HG03196 (cell line): ENCODE results near the gene APBA1.

ENCODE experiments used
- ATAC-seq: cut with Tn5 transposase; IDR thresholded peaks from one replicate; pipeline ENCODE4 v1.9.1; 2021; ENCODE audit not compliant: unreplicated experiment

APBA1 gene

DNA sequence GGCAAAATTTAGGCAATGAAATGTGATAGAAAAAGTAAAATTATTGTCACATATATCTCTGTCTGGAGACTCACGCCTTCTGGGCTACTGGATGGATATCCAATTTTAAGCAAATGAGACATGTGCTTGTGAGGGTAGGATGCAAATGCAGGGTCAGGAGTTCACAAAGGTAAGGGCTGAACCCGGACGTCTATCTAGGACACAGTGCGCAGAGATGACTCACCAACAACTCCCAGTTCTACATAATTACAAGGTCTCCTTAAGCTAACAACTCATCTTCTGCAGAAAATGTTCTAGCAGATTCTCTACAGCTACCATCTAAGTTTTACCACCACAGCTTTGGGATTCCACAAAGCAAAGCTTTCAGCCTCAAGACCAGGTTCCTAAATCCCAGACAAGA lies 186.7 kb downstream of the APBA1 start:
- ATAC-seq = no peak

DNA sequence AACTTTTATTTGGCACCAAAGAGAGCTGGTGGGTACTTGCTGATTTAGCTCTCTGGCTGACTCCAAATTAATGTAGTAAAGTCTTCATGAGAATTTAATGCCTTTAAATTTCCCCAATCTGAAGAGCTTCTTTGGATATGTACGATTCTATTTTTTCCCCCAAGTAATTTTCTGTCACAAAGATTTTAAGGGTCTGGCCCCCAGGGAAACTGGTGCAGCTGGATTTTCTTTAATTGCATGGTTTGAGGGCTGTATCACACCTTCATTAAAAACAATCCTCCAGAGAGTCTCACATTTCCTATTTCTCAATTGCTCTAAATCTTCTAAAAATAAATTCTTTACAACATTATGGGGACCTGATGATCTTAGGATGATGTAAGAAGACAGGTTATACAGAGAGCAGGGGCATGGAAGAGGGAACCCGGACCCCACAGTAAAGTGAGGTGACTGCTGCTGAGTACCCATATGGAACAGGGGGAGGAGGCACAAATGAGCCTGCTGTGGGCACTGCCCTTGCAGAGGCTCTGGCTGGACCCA lies 188.2 kb downstream of the APBA1 start:
- no peak for ATAC-seq

DNA sequence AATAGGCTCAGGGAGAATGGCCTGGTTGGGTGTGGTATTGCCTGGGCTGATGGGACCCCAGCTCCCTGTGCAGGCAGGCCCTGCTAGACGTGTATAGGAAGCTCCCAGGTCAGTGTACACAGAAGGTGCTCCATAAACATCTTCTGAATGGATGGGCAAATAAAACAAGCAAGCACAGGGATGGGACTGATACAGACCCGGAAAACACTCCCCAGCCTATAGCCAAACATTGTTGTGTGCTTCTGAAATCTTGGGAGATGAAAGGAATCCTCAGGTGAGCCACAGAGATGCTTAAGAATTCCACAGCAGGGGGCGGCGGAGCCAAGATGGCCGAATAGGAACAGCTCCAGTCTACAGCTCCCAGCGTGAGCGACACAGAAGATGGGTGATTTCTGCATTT lies 195.4 kb downstream of the APBA1 start:
- no peak for ATAC-seq

DNA sequence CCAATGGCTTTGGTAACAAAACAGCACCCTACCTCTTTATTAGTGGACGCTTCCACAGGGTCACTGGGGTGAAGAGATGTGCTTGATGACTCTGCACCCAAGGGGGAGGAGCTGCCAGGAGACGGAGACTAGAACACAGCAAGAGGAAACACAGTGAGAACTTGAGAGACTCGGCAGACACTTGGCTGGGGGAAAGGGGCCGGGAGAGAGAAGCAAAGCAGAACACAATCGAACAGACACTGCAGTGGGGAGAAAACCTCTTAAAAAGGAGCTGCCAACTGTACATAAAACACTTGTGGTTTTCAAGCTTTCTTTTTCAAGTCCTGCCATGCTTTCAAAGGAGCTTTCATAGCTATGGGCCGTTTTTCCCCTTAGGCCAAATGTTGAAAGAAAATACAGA lies 196.2 kb downstream of the APBA1 start:
- ATAC-seq = no peak

DNA sequence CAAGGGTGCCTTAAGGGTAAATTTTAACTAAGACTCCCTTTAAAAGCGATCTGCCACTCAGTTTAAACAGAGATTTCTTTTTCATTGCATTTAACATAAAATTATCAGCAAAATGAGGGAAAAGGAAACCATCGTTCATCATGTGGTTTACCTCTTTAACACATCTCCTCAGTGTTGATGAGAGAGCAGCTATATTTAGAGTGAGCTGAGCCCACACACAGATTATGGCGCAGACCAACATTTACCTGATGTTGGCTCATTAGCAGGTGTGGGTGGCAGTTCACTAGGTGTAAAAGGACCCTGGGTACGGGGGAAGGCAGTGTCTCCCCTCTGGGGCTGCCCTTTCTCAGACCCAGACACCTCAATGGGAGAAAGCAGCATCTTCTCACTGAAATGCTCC lies 197.3 kb downstream of the APBA1 start:
- no peak for ATAC-seq

DNA sequence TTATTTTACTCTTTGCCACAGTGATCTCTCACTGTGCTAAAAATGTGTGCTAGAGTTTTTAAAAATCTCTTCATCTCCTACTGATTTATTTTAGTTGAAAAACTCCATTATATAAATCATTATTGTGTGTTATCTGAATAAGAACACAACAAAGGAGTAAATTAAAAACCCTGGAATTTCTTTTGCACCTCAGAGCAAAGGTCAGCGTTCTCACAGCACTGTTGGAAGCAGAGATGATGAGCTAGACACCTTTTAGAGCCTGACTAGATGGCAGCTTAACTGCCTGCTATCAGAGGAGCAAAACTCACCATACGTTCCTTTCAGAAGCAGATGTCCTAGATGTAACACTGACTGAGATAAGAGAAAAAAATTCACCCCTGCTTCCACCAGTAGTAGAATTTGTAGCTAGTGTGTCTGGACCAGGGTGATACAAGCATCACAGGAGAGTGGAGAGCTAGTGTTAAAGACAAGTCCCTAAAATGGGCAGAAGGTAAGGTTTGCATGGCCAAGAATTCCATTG lies 200.0 kb downstream of the APBA1 start:
- no peak for ATAC-seq

DNA sequence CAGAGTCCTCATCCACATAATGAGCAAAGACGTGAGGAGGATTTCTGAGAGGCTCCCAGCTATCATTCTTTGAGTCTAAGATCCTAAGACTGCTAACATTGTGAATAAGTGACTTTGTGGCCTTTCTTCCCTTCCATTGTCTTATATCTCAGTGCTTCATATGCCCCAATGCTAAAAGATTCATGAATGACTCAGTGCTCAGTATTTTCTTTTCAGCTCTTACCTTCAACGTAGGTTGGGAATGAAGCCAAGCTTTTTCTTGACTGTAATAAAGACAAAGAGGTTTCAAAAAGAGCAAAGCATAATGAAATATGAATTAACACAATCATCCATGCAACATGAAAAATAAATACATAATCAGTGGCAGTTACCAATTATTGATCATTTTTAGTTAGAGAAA lies 200.7 kb downstream of the APBA1 start:
- no peak for ATAC-seq

DNA sequence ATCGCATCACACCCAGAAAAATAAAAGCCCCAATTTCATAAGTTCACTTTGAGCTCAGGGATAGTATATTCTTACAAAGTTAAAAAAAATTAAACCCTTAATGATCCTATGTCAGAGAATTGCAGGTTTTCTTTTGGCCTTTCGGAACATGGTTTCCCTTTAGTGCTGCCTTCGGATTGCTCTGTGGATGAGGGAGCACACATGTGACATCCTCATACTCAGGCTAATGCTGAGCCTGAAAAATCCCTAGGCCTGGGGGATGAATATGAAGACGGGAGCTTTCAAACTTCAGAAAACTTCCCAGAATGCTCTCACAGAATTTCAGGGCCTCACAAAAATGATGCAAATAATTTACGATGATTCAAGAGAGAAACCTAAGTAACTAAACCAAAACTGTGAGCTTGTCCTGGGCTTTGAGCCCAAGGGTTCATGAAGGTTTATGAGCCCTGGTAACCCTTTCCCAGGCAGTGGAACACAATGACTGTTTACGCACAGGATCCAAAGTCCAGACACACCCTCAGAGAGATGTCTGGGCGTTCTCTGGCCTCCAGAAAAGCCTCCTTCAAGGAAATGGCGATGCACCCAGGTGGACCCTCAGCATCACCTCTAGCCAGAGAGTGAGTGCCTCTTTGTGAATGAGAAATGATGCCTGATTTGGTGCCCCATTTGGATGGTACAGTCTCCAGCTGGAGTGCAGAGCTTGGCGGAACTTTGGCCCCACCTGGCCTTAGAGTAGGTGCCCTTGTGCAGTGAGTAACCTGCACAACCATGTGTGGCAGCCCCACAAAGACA lies 201.8 kb downstream of the APBA1 start:
- no peak for ATAC-seq

DNA sequence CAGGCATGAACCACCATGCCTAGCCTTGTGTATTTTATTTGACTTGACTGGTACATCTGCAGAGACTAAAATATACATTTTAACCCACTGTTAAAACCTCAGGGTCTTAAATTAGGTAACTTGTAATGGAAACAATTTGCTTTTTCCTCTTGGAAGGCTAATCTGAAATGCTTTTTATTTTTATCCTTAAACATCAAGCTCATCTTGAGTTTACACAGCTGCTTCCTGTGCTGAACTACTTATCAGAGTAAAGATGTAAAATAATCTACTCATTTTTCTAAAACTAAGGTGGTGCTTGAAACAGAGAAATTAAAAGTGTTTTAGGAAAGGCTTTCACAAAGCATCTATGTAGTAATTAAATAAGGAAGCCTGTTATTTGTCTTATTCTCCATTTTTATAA lies 203.0 kb downstream of the APBA1 start:
- ATAC-seq = no peak

DNA sequence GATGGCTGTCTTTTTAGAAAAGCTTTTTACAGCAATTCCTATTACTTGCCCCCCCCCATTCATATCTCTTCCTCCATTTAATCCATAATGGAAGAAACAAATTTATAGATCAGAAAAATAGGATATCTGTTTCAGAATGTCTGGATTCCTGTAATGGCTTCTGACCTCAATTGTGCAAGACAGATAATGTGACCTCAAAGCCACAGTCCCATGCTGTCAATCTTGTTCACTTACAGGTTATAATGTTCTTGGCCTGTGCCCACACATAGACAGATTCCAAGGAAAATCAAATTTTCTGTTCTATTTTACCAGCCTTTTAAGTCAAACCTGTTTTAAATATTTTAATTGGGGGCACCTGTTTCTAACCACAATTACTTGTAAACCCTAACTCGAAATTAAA lies 203.8 kb downstream of the APBA1 start:
- ATAC-seq = no peak

DNA sequence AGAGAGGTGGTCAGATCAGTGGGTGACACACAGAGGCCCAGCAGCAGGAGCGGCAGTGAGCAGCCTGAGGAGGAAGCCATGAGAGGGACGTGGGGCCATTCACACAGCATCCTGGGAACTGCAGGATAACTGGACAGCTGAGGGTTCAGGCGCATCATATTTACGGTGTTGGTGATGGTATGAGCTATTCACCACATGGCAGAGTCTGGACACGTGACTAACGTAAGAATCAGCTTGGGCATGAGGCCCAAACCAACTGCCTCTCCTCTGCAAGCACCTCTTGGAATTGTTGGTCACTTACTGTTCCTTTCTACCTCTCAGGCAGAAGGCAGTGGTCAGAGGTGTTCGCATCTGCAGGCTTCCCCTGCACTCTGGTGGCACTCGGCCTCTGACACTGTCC lies 206.0 kb downstream of the APBA1 start:
- no peak for ATAC-seq

DNA sequence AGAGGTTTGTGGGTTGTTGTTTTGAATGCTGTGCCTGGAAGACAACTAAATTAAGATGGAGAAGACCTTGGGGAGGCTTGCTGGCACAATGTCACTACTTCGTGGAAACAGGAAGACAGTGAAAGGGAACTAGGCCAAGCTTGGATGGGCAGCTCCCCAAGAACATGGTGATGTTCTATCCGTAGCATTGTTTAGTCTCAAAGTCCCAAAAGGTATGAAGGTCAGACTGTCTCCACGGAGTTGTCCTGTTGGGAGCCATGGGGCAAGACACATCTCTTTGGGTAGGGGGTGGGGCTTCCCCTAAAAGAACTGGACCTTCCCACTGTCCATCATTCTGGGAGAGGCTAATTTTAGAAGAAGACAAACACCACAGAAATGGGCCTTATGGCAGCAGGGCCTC lies 206.7 kb downstream of the APBA1 start:
- no peak for ATAC-seq

DNA sequence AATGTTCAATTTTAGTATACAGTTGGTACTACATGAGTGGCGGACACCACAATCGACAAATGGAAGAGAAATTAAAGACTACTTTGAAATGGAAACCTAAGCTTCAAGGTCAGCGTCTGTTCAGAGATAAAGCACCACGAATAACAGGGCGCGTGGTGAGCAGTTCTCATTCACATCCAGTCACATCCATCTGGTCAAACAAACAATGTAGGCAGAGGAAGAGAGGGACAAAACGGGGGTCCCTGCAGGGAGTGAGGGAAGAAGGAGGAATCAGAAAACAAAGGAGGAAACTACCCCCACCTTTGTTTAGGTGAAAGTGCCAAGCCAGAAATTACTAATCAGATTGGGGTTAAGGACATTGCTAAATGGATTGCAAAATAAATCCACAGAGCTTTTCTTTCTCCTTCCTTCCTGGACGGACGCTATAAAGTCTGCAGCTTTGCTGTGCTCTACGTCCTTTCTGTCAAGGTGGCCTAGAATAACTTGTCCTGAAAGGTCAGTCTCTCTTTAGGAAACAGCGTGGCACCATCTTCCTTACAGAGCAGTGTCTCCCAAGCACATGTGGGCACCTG lies 208.6 kb downstream of the APBA1 start:
- no peak for ATAC-seq

DNA sequence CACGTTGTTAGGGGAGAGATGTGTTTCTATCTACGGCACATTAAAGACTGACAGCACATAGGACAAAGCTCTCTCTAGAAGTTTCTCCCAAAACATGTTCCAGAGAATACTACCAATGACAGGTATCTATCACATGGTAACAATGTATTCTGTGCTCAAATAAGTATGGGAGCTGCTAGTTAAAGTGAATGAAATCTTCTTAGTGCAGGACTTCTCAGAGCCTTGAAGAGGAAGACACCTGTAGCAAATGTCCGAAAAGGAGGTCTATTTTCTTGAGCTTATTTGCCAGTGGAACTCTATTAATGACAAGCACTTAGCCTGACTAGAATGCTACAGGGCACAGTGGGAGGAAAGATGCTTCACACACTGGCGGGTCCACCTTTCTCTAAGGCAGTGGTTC lies 209.8 kb downstream of the APBA1 start:
- no peak for ATAC-seq

DNA sequence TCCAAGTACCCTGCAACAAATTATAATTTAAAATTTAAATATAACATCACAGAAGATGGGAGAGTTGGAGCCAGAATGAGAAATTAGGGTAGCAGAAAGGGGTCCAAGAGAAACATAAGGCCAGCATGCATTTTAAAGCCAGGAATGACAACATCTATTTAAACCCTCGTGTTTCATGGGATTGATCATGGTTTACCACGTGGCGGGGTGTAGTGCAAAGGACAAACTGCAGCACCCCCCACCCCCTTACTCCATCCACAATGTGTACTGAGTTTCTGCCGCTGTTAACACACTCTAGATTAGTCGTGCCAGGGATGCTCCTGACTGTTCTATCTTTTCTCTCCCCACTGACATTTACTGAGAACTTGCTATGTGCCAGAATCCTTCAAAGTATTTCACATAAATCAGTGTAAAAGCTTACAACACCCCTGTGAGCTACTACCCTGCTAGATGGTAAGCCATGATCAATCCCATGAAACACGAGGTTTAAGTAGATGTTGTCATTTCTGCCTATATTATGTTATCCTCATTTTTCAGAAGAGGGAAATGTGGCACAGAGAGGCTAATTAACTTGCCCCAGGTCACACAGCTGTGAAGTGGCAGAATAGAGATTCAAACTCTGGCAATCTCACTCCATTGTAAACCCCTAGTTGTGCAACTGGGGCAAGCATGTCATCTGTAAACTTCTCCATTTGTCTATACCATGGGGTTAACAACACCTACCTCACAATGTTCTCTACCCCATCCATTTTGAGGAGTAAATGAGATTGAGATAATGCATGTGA lies 210.9 kb downstream of the APBA1 start:
- ATAC-seq = no peak

DNA sequence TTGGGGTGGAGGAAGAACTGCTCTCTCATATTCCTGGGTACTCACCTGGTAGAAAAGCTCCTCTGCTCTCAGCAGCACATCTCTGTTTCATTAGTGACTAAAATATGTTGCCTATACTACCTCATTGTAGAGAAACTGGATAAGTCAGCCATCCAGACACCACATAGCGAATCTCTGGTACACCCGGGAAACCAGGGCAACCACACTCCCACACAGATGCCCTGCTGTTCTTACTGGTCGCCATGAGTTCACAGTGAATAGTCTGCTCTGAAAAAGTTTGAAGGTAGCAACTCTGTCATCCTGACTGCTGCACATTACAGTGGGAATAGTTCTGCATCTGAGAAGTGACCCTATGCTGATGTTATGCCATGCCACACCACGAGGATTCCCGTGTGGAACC lies 212.2 kb downstream of the APBA1 start:
- ATAC-seq = no peak

DNA sequence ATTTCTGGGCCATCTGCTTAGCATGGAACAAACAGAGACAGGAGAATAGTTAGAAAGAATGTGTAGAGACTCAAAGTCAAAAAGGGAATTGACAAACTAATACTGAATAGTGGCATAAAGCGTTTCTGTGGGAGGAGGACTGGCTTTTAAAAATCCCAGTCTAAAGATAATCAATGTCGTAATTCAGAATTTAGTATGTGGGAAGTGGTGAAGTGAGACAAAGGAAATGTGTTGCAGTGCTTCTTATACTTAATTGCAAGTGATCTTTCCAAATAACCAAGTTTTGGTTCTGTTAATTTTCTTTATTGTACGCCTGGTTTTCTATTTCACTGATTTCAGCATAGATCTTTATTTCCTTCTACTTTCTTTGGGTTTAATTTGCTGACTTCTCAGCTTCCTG lies 214.0 kb downstream of the APBA1 start:
- no peak for ATAC-seq

DNA sequence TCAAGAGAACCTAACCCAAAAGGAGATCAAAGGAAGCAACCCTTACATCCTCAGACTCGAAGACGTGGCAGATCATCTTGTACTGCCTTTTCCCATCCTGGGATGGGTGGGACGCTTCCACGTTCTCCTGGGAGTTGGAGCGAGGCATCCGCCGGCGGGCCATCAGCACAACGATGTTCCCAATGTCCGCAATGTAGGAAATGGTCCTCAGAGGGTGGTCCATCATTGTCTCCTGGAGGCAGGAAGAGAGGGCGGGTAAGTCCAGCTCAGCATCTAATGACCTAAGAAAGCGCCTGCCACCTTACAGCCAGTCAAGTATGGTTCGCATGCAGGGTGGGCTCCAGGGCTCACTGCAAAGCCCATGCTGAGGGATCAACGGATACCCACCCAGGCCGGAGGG lies 216.0 kb downstream of the APBA1 start:
- no peak for ATAC-seq

DNA sequence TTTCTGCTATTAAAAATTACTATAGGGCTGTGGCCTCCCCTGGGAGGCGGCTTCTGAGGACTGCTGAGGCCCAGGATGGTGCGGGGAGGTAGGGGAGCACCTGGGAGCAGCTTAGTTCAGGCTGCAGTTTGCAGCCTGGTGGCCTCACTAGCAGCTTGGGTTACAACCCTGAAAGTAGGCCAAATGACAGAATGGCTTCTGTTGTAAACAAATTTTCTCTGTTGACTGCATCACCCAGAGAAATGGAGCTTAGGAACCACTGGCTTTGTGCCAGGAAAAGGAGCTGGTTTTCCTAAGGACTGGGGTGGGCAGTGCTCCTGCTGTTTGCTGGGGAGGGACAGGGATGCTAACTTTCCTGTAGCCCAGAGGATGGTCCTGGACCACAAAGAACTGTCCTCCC lies 216.9 kb downstream of the APBA1 start:
- no peak for ATAC-seq

DNA sequence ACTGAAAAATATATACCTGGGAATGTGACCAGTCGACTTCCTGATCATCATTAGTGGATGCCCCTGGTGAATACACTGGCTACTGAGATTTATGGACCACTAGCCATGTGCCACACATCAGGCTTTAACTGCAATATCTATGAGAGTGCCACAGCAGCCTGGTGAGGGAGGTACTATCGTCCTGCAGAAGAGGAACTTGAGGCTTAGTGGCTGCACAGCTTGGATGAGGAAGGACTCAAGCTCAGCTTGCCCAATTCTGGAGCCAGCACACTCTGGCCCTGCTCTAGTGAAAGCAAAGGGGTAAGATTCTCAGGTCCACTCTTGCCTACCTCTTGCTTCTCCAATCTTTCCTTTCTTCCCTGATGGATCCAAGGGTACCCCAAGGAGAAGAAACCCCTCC lies 217.8 kb downstream of the APBA1 start:
- no peak for ATAC-seq

DNA sequence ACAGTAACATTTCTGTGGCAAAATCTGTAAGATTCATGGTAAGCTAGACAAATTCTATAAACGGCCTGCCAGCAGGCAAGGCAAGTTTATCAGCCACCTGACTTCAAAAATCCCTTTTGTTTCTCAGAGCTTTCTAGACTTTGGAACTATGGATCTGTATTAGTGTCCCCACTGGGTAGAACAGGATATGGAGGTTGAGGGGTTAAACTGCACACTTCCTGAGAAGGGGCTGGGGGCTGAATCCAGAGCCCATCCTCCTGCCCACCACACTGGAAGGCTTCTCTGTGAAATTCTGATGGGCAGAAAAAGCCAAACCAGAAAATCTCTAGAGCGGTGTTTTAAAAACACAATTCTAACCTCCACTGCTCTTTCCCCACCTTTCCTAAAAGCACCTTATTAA lies 218.4 kb downstream of the APBA1 start:
- no peak for ATAC-seq
